HUES6 (cell line): ENCODE results near the gene SMYD2.

Source experiments
- H3K27ac ChIP-seq: 2 replicates; pipeline ENCODE4 v1.7.0; 2013; ENCODE audit warnings: low read depth, mild to moderate bottlenecking, low read length, inconsistent platforms
- H3K27me3 ChIP-seq: 2 replicates; pipeline ENCODE4 v1.6.1; 2013; ENCODE audit warnings: low read length; ENCODE audit not compliant: control insufficient read depth, insufficient read depth
- H3K36me3 ChIP-seq: 2 replicates; pipeline ENCODE4 v1.6.1; 2013; ENCODE audit warnings: low read length; ENCODE audit not compliant: control insufficient read depth, insufficient read depth
- H3K4me1 ChIP-seq: 2 replicates; pipeline ENCODE4 v1.6.1; 2013; ENCODE audit warnings: low read length; ENCODE audit not compliant: control insufficient read depth, insufficient read depth
- H3K4me3 ChIP-seq: 2 replicates; pipeline ENCODE4 v1.5.1; 2013; ENCODE audit warnings: low read depth, low read length
- H3K9ac ChIP-seq: one replicate; pipeline ENCODE4 v1.6.1; 2013; ENCODE audit warnings: mild to moderate bottlenecking, low read length
- H3K9me3 ChIP-seq: 2 replicates; pipeline ENCODE4 v1.6.1; 2013; ENCODE audit warnings: low read depth, low read length; ENCODE audit not compliant: control insufficient read depth, insufficient read depth

Gene SMYD2

DNA sequence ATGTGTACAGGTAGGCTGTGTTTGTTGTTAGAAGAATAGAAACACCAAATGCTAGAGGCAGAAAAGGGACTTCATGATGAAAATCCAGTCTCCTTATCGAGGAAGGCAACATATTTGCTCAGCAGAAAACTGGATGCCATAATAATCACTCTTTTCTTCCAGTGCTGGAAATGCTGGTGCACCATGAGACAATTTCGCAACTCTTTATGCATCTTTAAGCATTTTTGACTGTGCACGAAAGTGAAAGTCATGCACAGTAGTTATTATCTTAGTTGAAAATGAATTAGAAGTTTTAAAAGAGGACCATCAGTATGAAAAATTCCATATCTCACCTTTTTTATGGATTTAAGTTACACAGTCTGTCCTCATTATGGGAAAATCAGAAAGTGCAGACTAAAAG, 29.1 kb downstream of the SMYD2 start:
- Histone ChIP-seq H3K4me3 (no peak overlapping the region), H3K9me3 (no peaks in the 10 kb centered on the region), H3K4me1 (peaks cover 35% of the 10 kb centered on the region), H3K9ac (no peak overlapping the region), H3K36me3 (no peaks in the 10 kb centered on the region), H3K27ac (no peak overlapping the region), H3K27me3 (no peaks in the 10 kb centered on the region; the same call in 1 of the 2 replicates)

DNA sequence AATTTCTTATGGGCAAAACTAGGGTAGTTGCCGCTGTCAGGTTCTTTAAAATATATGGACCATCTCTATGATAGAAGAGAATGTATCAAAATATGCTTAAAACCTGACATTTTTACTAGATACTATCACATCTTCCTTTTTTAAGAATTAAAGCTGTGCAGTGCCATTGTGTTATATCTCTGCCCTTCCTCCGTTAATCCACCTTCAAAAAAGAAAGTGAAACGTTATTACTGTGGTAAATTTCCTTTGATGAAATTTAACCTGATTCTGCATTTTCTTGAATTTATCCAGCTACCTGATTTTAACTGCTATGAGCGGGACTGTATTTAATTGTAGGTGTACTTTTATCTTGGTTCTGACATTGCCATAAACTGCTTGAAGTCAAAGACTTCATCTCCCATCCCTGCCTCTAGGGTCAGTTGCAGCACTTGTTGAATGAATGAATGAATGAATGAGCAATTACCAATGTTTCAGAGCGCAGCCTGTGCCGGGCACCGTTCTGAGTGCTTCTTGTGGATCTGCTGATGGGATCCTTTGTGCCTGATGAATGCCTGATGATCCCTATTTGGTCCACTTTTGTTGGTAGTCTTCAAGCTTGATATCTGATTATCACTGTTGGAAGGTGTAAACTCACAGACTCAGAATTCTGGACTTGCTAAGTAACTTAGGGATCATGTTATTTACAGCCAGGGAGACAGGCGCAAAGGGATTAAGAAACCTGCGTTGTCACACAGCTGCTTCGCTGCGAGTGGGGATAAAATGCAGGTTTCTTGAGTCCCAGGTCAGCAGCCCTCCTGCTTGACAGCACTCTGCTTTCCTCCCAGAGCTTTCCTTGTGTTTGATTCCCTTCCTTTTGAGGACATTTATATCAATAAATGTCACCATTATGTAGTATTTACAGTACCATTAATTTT, 30.1 kb downstream of the SMYD2 start:
- H3K4me3 ChIP-seq: no peak overlapping the region
- H3K27ac ChIP-seq: no peak overlapping the region

DNA sequence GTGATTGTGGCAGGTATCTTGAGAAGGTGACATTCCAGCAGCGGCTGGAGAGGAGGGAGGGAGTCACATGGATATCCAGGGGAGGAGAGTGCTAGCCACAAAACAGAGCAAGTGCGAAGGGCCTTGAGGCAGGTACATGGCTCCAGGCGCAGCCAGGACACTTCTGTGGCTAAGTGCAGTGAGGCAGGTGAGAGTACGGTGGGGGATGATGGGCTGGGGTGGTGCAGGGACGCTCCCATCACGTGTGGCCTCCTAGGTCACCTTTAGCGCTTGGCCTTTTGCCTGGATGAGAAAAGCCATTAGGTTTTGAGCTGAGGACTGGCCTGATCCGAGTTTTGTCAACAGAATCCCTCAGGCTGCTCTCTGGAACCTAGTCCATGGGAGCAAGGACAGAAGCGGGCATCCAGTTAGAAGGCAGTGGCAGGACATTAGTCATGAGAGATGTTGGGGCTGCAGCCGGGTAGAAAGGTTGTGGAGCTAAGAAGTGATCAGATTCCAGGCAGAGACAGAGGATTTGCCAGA, 31.6 kb downstream of the SMYD2 start:
- Histone ChIP-seq H3K27me3 (peaks cover 4% of the 10 kb centered on the region; the same call in 1 of the 2 replicates), H3K36me3 (0 out of 2 replicates have a peak, but pooled peaks cover 4% of the 10 kb centered on the region), H3K27ac (no peak overlapping the region), H3K9ac (no peak overlapping the region), H3K9me3 (no peaks in the 10 kb centered on the region), H3K4me3 (no peak overlapping the region), H3K4me1 (peaks cover 48% of the 10 kb centered on the region)

More for the DNA sequence above, 30.1 kb downstream of the SMYD2 start:
- Histone ChIP-seq H3K4me1 (peaks cover 37% of the 10 kb centered on the region), H3K36me3 (0 out of 2 replicates have a peak, but pooled peaks cover 4% of the 10 kb centered on the region), H3K27me3 (peaks cover 4% of the 10 kb centered on the region; the same call in 1 of the 2 replicates), H3K9ac (no peak overlapping the region), H3K9me3 (no peaks in the 10 kb centered on the region)

DNA sequence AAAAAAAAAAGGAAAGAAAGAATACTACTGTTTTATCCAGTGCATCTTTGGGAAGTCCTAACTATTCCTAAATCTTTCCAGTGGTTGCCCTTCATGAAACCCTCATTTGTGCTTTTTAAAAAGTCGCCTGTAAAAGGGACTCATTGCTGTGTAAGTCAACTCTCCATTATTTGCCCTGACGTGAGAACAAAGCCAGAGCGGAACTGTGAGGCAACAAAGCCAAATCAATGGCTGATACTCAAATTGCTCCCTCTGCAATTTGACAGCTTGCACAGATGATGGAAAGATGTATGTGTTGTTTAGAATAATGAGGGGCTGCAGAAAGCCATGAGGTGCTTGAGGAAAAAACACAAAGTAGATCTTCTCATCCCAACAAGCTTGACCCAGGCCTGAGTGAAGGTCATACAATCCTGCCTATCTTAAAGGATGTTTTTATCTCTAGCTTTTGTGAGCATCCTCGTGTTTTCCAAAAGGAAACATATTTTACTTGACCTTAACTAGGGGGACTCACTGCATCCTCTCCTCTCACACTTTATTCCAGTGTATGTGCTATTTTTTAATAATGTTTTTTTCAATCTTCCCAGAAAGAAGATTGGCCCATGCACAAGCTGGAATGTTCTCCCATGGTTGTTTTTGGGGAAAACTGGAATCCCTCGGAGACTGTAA, 33.4 kb downstream of the SMYD2 start:
- H3K36me3 ChIP-seq: peaks cover 10% of the 10 kb centered on the region; the same call in 1 of the 2 replicates
- no peak overlapping the region for H3K9ac ChIP-seq
- H3K9me3 ChIP-seq: no peaks in the 10 kb centered on the region
- no peak overlapping the region for H3K4me3 ChIP-seq
- peaks cover 9% of the 10 kb centered on the region; the same call in 1 of the 2 replicates for H3K27me3 ChIP-seq
- H3K27ac ChIP-seq: no peak overlapping the region
- H3K4me1 ChIP-seq: peaks cover 59% of the 10 kb centered on the region

DNA sequence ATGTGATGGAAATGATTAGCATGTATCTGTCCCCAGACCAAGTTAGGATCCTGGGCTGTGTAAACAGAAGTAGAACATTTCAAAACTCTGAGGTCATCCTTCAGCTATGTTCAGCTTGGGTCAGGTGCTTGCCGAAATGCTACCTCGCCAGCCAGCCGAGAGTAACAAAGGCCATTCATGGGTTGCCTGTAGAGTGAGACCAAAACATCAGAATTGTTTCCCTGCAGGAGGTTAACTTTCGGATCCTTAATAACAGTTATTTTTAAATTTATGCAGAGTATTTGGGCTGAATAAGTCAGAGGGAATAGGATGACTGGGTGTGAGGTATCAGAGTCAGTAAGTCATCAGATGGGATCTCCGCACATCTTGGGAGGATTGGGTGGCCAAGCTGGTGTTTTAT, 35.6 kb downstream of the SMYD2 start:
- Histone ChIP-seq H3K27me3 (peaks cover 9% of the 10 kb centered on the region; the same call in 1 of the 2 replicates), H3K9me3 (no peaks in the 10 kb centered on the region), H3K27ac (peak overlapping the region; percentile 81), H3K4me3 (0 out of 2 replicates have a peak overlapping the region, but pooled peaks have one; percentile 16), H3K36me3 (peaks cover 14% of the 10 kb centered on the region; the same call in 1 of the 2 replicates), H3K4me1 (peaks cover 60% of the 10 kb centered on the region), H3K9ac (peak overlapping the region; percentile 28)

GRCh38 chr1:214317300-214317699, 36.3 kb downstream of the SMYD2 start:
- Histone ChIP-seq H3K27me3 (peaks cover 9% of the 10 kb centered on the region; the same call in 1 of the 2 replicates), H3K4me1 (peaks cover 56% of the 10 kb centered on the region), H3K9ac (peak overlapping the region; percentile 28), H3K36me3 (peaks cover 14% of the 10 kb centered on the region; the same call in 1 of the 2 replicates), H3K27ac (peak overlapping the region; percentile 81), H3K9me3 (no peaks in the 10 kb centered on the region), H3K4me3 (peak overlapping the region; percentile 16)

- Histone ChIP-seq H3K9ac (peak overlapping the region; percentile 28), H3K36me3 (peaks cover 14% of the 10 kb centered on the region; the same call in 1 of the 2 replicates), H3K4me3 (peak overlapping the region; percentile 6; the same call in 1 of the 2 replicates)
Measured at GRCh38 chr1:214317734-214318133, 36.8 kb downstream of the SMYD2 start.

DNA sequence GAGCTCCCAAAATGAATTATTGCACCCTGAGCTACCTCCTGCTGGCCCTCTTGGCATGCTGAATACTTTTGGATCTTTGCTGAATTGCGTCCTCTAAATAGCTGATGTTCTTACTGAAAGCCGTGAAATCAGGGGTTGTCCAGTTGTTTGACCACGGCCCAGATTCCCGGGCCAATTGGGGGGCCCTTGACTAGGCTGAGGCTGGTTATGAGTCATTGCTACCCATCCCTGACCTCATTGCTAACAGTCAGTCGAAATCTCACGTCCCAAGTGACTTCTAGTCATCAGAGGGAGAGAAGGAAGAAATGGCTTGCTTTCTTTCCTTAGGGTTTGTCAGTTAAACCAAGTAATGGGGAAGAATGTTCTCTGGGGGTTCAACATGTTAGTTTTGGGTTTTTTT, 37.4 kb downstream of the SMYD2 start:
- H3K4me1 ChIP-seq: peaks cover 50% of the 10 kb centered on the region
- H3K27me3 ChIP-seq: peaks cover 9% of the 10 kb centered on the region; the same call in 1 of the 2 replicates
- H3K9ac ChIP-seq: peak overlapping the region; percentile 28
- no peak overlapping the region for H3K4me3 ChIP-seq
- H3K36me3 ChIP-seq: peaks cover 14% of the 10 kb centered on the region; the same call in 1 of the 2 replicates
- no peaks in the 10 kb centered on the region for H3K9me3 ChIP-seq
- H3K27ac ChIP-seq: peak overlapping the region; percentile 81; the same call in 1 of the 2 replicates

More at GRCh38 chr1:214317734-214318133, 36.8 kb downstream of the SMYD2 start:
- peaks cover 51% of the 10 kb centered on the region for H3K4me1 ChIP-seq
- H3K27me3 ChIP-seq: peaks cover 9% of the 10 kb centered on the region; the same call in 1 of the 2 replicates
- H3K9me3 ChIP-seq: no peaks in the 10 kb centered on the region
- peak overlapping the region; percentile 81 for H3K27ac ChIP-seq

DNA sequence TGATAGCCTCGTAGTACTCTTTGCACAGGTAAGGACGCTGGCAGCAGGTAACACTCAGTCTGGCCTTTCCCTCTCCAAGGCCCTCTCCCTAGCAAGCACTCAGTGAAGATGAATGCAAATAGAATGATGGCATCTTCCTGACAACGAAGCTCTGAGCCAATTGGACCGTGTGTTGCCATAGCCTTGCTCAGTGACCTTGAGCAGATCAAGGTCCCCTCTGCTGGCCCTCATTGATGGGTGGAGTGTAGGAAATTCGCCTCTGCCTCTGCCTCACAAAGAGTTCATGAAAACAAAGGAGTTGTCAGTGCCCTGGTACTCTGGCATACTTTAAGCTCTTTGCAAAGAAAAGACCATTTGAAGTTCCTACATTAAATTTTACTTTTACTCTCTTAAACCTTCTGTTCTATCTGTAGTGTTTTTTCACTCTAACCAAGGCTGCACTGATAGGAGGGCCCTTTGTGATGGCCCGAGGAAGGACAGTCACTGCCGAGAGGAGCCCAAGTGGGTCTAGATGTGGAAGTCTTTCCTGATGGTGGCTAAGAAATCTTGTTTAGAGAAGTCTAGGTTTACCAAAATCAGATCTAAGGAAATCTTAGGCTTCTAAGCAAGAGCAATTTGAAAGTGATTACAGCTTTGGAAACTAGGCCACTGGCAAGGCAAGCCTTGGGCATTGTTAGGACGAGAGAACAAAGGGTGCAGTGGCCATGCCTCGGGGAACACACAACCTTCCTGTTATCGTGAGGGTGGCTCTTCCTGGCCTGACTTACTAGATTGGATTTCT, 38.2 kb downstream of the SMYD2 start:
- H3K9me3 ChIP-seq: no peaks in the 10 kb centered on the region
- H3K4me3 ChIP-seq: no peak overlapping the region
- H3K27me3 ChIP-seq: peaks cover 9% of the 10 kb centered on the region; the same call in 1 of the 2 replicates
- peaks cover 14% of the 10 kb centered on the region; the same call in 1 of the 2 replicates for H3K36me3 ChIP-seq
- H3K27ac ChIP-seq: peak overlapping the region; percentile 52; the same call in 1 of the 2 replicates
- H3K9ac ChIP-seq: peak overlapping the region; percentile 40
- H3K4me1 ChIP-seq: peaks cover 47% of the 10 kb centered on the region

DNA sequence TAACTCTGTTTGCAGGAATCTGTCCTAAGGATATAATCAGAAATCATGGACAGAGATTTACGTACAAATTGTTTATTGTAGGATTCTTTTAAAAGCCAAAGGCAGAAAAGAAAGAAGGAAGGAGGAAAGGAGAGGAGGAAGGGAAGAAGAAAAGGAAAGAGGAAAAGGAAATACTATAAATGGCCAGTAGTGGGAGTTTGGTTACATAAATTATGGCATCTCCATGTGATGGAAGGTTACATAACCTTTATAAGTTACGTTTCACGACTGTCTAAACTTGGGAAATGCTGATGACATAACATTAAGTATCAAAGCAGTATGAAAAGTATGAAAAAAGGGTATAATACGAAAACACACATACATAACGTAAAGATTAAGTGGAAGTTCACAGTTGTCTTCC, 39.0 kb downstream of the SMYD2 start:
- no peak overlapping the region for H3K9ac ChIP-seq
- H3K27me3 ChIP-seq: peaks cover 9% of the 10 kb centered on the region; the same call in 1 of the 2 replicates
- no peak overlapping the region for H3K4me3 ChIP-seq
- H3K36me3 ChIP-seq: peaks cover 14% of the 10 kb centered on the region; the same call in 1 of the 2 replicates
- H3K4me1 ChIP-seq: peaks cover 47% of the 10 kb centered on the region
- H3K27ac ChIP-seq: no peak overlapping the region
- H3K9me3 ChIP-seq: no peaks in the 10 kb centered on the region
